ENCODE data around the gene PFN3.
A peak's percentile ranks its signal among the peaks of the same experiment; 100 is the strongest.
"Not testable (repeated sequence)": the region's sequence is repeated elsewhere in the genome, so short reads cannot be mapped to it uniquely, and the experiment has no call there.

Gene PFN3

DNA sequence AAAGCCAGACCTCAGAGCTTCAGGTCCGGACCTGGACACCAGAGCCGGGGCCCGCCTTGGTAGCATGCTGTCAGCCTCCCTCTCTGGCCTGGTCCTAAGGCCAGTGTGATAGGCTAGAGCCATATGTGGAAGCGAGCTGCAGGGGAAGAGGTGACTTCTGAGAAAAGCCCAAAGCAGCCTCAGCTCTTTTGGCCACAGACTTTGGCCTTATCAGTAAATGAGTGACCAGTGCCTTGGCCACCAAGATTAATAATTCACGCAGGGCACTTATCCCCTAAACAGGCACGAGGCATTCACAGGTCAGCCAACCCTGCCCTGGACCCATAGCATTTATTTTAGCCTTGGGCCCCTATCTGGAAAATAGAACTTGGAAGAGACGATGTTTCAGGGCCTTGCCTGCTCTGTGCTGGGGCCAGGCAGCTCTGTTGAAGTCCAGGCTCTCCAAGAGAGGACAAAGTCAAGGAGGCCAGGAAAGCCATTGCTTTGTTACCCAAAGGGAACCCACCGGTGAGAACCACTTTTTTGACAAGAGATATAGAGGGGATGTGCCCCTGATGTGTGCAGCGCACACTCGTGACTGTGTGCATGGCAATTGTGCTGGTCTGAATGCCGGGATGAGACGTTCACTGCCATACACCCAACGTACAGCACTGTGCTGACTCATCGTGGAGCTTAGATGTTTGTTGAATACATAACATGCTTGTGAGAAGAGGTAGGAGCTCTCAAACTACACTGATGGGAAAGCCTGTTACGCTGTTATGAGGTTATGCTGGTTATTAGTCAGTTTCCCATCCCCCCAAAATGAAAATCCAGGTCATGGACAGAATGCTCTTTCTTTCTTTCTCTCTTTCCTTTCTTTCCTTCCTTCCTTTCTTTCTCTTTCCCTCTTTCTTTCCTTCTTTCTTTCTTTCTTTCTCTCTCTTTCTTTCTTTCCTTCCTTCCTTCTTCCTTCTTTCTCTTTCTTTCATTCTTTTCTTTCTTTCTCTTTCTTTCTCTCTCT is 21.3 kb downstream of the PFN3 start:
- no peak for DNase-seq

GRCh38 chr5:177377851-177378776 is 22.3 kb downstream of the PFN3 start:
- intact Hi-C loops (cut with DNase I) = no loop called here
- DNase-seq = no peak

More for the DNA sequence above, 21.3 kb downstream of the PFN3 start:
- intact Hi-C loops (cut with DNase I) = no loop called here

DNA sequence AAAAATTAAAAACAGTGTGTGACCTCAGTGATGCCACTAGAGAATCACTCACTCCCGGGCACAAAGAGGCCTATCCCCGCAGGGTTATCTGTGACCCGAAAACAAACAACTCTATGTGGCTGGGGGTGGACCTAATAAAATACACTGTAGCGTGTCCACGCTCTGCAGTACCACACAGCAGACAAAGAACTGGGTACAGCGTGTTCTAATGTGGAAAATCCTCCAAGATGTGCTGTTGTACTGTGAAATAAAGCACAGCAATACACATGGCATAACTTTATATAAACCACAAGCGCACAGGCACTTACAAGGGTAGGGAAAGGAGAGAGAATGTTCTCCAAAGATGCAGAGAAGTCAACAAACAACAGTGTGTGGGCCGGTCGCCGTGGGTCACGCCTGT is 24.4 kb downstream of the PFN3 start:
- intact Hi-C loops (cut with DNase I) = no loop called here

GRCh38 chr5:177375516-177375915 is 24.9 kb downstream of the PFN3 start:
- intact Hi-C loops (cut with DNase I) = not testable (repeated sequence)

More for the DNA sequence above, 24.4 kb downstream of the PFN3 start:
- no peak for DNase-seq

DNA sequence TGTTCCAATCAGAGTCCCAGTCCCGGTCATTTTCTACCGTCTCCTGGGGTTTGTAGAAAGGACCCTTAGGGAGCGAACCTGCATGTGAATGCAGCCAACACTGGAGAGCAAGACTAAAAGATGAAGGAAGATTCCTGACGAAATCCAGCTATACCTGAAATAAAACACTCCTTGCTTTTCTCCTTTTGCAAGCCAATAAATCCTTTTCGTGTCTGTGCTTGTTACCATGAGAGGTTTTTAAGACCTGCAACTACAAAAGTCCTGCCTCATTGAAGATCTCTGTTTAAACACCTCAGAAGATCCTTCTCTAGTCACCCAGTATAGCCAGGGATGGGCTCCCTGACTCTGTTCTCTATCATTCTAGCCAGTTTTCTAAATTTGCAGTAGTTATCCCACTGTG is 26.2 kb downstream of the PFN3 start:
- intact Hi-C loops (cut with DNase I) = no loop called here
- no peak for DNase-seq

More at GRCh38 chr5:177375516-177375915, 24.9 kb downstream of the PFN3 start:
- DNase-seq = not testable (repeated sequence)

DNA sequence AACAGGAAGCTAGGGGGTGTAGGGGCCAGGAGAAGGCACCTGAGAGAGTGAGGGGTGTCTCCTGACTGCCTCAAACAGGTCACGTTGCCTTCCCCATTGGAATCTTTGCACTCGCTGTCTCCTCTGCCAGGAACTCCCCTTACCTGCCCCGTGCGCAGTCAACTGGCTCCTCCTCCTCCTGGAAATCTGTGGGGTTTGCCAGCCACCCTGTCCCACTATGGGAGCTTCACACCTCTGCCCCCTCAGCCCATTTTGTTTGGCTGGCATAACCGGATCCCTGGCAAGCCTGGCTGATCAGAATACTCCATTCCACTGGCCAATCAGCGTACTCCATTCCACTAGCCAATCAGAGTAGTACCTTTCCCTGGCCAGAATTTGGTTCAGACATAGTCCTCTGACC is 26.7 kb downstream of the PFN3 start:
- intact Hi-C loops (cut with DNase I) = no loop called here
- DNase-seq = no peak

- intact Hi-C loops (cut with DNase I) = no loop called here
- DNase-seq = no peak
Measured at GRCh38 chr5:177372910-177373309, 27.6 kb downstream of the PFN3 start.

DNA sequence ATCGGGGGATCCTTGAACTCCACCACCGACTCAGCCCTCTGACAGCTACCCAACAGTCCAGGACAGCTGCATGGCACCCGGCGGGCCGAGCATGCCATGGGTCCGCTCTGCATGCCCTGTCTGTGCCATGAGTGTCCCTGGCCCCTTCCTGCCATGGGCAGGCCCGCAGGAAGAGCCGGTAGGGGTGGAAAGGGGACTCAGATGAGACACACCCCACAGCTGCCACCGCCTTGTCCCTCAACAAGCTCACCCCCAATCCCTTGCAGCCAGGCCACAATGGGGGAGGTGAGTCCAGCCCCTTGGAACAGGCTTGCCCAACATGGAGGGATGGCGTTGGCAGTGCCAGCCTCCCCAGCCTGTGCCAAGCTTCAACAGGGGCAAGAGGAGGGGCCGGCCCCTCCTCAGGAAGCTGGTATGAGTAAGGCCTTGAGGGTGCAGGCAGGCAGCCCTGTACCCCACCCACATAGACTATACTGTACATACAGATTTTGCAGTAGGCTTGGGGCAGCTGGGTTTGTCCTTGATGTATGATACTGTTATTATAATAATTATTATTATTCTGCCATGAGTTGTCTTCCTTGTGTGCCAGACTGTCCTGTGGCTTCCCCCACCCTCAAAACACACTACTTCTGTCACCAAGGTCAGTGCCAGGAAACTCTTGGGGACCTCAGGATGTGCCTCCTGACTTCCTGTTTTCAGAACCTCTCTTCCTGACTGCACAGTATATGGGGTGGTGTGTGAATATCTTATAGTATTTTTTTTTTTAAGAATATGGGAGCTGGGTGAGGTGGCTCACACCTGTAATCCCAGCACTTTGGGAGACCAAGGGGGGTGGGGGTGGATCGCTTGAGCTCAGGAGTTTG is 28.2 kb downstream of the PFN3 start:
- no peak for DNase-seq

GRCh38 chr5:177371120-177372033 is 29.1 kb downstream of the PFN3 start:
- intact Hi-C loops (cut with DNase I) = no loop called here

More for the DNA sequence above, 28.2 kb downstream of the PFN3 start:
- intact Hi-C loops (cut with DNase I) = no loop called here

DNA sequence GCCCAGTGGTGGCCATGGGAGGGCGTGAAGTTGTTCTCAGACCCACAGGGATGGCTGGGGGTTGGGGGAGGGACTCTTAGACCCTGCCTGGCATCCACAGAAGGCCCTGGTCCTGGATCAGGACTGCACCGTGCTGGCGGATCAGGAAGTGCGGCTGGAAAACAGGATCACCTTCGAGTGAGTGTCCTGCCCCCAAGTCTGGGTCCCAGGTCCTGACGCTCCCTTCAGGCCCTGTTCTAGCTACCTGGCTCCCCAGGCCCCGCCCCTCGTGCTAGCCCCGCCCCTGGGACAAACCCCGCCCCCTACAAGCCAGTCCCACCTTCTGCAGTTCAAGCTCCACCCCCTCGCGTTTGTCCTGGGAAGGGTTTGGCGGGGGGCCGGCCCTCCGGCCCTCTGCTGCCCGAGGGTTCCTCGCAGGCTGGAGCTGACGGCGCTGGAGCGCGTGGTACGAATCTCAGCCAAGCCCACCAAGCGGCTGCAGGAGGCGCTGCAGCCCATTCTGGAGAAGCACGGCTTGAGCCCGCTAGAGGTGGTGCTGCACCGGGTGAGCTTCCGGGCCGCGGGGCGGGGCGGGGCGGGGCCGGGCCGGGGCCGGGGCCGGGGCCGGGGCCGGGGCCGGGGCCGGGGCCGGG is 29.9 kb downstream of the PFN3 start:
- DNase-seq = peak in 6 of 10 donors; percentile 39 to 90 (median 65)
- intact Hi-C loops (cut with DNase I) = no loop called here

More at GRCh38 chr5:177371120-177372033, 29.1 kb downstream of the PFN3 start:
- DNase-seq = peak in 2 of 10 donors; percentile 35 to 83

- intact Hi-C loops (cut with DNase I) = no loop called here
- DNase-seq = peak in 4 of 10 donors; percentile 37 to 87 (median 82)
Measured at GRCh38 chr5:177369645-177370440, 30.6 kb downstream of the PFN3 start.

DNA sequence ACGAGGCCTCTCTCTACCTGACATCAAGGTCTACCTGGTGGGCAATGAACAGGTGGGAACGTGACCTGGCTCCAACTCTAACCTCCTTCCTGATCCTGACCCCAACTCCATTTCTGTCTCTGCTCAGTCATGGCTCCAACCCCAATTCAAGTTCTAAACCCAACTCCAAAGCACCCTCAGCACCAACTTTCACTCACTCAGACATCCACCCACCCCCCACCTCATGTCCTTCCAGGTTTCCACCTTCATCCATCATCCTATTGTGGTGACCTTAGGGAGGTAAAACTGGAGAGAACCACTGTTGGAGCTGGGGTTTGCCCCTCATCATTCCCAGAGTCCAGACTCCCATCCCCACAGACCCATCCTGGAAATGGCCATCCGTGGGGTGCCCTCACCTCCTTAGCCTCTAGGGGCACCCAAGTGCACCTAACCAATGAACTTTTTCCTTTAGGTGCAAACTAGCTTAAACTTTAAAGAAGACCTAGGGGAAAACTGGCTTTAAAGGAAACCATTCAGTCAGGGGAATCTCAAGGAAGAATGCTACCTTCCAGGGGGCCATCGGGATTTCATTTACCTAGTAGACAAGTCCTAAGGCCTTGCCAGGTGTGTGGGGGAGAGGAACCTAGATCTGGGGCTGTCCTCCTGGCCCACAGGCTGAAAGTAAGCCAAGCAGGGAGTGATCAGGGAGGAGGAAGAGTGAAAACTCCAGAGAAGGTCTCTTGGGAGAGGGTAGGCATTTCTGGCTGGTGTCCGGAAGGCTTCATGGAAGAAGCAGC is 31.4 kb downstream of the PFN3 start:
- no peak for DNase-seq
- intact Hi-C loops (cut with DNase I) = no loop called here

DNA sequence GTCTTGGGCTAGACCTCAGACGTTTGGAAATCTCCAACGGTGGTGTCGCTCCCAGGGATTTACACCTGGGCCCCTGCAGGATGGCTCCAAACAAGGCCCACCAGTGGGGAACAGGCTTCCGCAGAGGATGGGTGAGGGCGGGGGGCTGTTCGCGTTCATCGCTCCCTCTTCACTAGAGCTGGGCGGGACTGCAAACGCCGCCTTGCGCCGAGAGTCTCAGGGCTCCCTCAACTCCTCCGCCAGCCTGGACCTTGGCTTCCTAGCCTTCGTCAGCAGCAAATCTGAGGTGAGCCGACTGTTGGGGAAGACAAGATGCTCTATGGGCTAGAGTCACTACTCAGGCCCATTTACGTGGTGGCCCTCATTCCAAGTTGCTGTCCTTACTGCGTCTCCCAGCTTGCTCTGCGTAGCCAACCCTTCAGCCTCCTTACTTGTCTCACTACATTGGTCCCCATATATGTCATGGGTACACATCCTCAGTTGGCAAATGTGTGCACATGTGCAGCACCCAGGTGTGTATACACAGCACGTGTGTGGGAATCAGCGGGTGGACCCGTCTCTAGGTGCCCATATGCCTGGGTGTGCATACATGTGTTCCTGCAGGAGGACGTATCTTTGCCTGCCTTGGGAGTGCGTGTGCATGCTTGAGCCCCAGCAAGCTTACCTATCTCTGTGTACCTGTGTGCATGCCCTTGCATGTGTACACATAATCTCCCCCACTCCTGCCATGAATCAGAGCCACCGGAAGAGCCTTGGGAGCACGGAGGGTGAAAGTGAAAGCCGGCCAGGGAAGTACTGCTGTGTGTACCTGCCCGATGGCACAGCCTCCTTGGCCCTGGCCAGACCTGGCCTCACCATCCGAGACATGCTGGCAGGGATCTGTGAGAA is 32.2 kb downstream of the PFN3 start:
- DNase-seq = peak in 1 of 10 donors; percentile 53
- intact Hi-C loops (cut with DNase I) = no loop called here

DNA sequence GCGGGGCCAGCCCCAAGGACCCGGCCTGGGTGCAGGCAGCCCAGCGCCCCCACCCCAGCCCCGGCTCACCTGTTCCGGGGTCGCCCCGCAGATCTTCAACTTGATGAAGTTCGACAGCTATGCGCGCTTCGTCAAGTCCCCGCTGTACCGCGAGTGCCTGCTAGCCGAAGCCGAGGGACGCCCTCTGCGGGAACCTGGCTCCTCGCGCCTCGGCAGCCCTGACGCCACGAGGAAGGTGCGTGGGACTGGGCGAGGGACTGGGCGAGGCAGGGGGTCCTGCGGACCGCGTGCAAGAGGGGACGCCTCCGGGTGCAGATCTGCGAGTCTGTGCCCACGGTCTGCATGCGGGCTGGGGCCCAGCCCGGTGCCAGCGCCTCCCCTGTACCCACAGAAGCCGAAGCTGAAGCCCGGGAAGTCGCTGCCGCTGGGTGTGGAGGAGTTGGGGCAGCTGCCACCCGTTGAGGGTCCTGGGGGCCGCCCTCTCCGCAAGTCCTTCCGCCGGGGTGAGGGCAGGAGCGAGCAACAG is 33.1 kb downstream of the PFN3 start:
- DNase-seq = peak in 1 of 10 donors; percentile 70
- intact Hi-C loops (cut with DNase I) = no loop called here

GRCh38 chr5:177366528-177367322 is 33.7 kb downstream of the PFN3 start:
- intact Hi-C loops (cut with DNase I) = no loop called here
- DNase-seq = peak in 2 of 10 donors; percentile 54 to 86
